PC-9 (cell line): ENCODE data around the gene EHBP1. TPM values are rescaled to one million over a fixed set of nuclear protein-coding genes. Genes with fewer than 3 reads are reported as not detected.

Experiments used
- BruUV-seq: library from RNA; stranded (reverse); fragments of 400-500 nt; replicated peaks from 2 replicates; lab custom pipeline; 2021; lab: Mats Ljungman, UMichigan
- CTCF ChIA-PET: fragments of 300-600 bp; sonication (Branson Sonifier 250); formaldehyde crosslinking; loops from one replicate; lab custom pipeline; 2022; ENCODE audit warnings: antibody characterized with exemption; lab: Charles Lee
- POLR2A ChIA-PET: fragments of 300-600 bp; sonication (Branson Sonifier 250); formaldehyde crosslinking; loops from one replicate; lab custom pipeline; 2022; ENCODE audit warnings: antibody characterized with exemption; ENCODE audit not compliant: unreplicated experiment; lab: Charles Lee
- DNase-seq, 2 experiments: peaks; one replicate each; pipeline versions ENCODE4 v3.0.0 to v3.0.0-alpha.2; 2015 to 2022; ENCODE audit warnings: mixed read lengths in 1 of 2
- H2AFZ ChIP-seq: fragments of 200-600 bp; sonication (generic); 2 replicates; pipeline ENCODE4 v1.8.1; 2017; ENCODE audit warnings: antibody characterized with exemption
- H3F3A ChIP-seq: fragments of 200-600 bp; sonication (generic); 2 replicates; pipeline ENCODE4 v1.8.1; 2017; ENCODE audit warnings: antibody characterized with exemption, mild to moderate bottlenecking, low read depth; ENCODE audit not compliant: insufficient read depth
- H3K27ac ChIP-seq: fragments of 200-600 bp; sonication (generic); 2 replicates; pipeline ENCODE4 v1.6.1; 2016; ENCODE audit warnings: mixed run types
- H3K27me3 ChIP-seq: fragments of 200-600 bp; sonication (generic); 2 replicates; pipeline ENCODE4 v1.6.1; 2016; ENCODE audit warnings: low read depth, mixed run types; ENCODE audit not compliant: insufficient read depth
- H3K36me3 ChIP-seq: fragments of 200-600 bp; sonication (generic); 2 replicates; pipeline ENCODE4 v1.6.1; 2016; ENCODE audit warnings: low read depth, mixed run types
- H3K4me1 ChIP-seq: fragments of 200-600 bp; sonication (generic); replicated peaks from 2 replicates; pipeline ENCODE4 v1.6.1; 2016; ENCODE audit warnings: mixed run types; ENCODE audit not compliant: insufficient read depth
- H3K4me2 ChIP-seq: fragments of 200-600 bp; sonication (generic); 2 replicates; pipeline ENCODE4 v1.6.1; 2017; ENCODE audit warnings: mixed run types
- H3K4me3 ChIP-seq: fragments of 200-600 bp; sonication (generic); 2 replicates; pipeline ENCODE4 v1.6.1; 2016; ENCODE audit warnings: mixed run types
- H3K79me2 ChIP-seq: fragments of 200-600 bp; sonication (generic); 2 replicates; pipeline ENCODE4 v1.6.1; 2017; ENCODE audit warnings: low read depth, mixed run types
- H3K9me2 ChIP-seq: fragments of 200-600 bp; sonication (generic); 2 replicates; pipeline ENCODE4 v1.8.1; 2017; ENCODE audit warnings: mild to moderate bottlenecking; ENCODE audit not compliant: insufficient read depth
- H3K9me3 ChIP-seq: fragments of 200-600 bp; sonication (generic); 2 replicates; pipeline ENCODE4 v1.8.1; 2016; ENCODE audit warnings: low read depth; ENCODE audit not compliant: insufficient read depth
- H4K20me1 ChIP-seq: fragments of 200-600 bp; sonication (generic); 2 replicates; pipeline ENCODE4 v1.8.1; 2017; ENCODE audit not compliant: insufficient read depth
- EZH2 ChIP-seq: fragments of 200-600 bp; sonication (generic); IDR thresholded peaks from 2 replicates; pipeline ENCODE4 v1.8.0; 2017; ENCODE audit warnings: antibody characterized with exemption, low read depth
- intact Hi-C: fragments of 100-400 bp; cut with micrococcal nuclease; formaldehyde crosslinking; loops from one replicate; pipeline ENCODE4 v1.10.0; 2022; ENCODE audit not compliant: unreplicated experiment
- total RNA-seq: library from RNA; stranded (reverse); gene quantifications from 2 replicates; pipeline ENCODE4 v1.2.3, GENCODE V29; 2021
- TF ChIP-seq, protein P1 (sequence below): fragments of 200-600 bp; sonication (generic); conservative IDR thresholded peaks from 2 replicates; pipeline ENCODE4 v1.6.1; 2017; ENCODE audit warnings: mixed run types, antibody characterized with exemption, mild to moderate bottlenecking, moderate library complexity

The EHBP1 gene
- total RNA-seq, 1 experiment from 2014 or later, result 100 TPM

DNA sequence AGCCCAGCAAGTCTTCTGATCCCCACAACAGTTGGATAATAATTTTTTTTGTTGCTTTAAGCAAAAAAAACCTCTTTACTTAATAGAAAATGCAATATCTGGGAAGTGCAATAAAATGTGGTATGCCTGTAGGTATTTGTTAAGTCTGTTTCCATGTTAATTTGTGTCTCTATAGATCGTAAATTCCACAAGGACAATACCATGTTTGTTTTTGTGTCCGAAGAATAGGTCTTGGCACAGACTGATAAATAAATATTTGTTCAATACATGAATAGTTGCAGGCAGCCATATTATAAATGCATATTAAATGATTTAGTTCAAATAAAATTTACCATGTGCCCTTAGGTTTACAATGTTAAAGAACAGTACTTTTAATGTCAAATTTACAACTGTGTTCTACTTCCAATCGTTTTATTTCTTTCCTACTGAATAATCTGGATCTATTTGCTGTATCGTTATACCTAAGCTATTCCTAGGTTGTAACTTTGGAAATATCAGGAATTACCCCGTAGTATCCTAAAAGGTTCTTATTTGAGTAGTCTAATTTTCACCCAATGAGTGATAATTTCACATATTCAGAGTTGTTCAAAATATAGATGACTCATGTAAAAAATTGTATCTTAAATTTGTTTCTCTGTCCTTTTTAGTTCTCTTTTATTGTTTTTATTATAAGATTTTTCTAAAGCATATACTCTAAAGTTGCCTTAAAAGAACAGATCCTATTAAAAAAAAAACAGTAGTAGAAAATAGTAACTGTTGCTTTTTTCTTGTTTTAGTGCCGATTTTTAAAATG lies 151.8 kb downstream of the EHBP1 start:
- Histone ChIP-seq H3K27ac (no peak overlapping the region), H3K4me2 (no peak overlapping the region), H4K20me1 (no peaks in the 10 kb centered on the region), H3K79me2 (no peaks in the 10 kb centered on the region), H3K27me3 (no peaks in the 10 kb centered on the region), H3K9me3 (no peaks in the 10 kb centered on the region), H2AFZ (no peak overlapping the region), H3K36me3 (peaks cover 11% of the 10 kb centered on the region), H3K4me1 (no peaks in the 10 kb centered on the region), H3F3A (no peaks in the 10 kb centered on the region), H3K9me2 (no peaks in the 10 kb centered on the region), H3K4me3 (no peak overlapping the region)
- intact Hi-C loops, result no loop called here
- DNase-seq, result no peak
- no peak for TF ChIP-seq EZH2
- TF ChIP-seq, protein P1, sequence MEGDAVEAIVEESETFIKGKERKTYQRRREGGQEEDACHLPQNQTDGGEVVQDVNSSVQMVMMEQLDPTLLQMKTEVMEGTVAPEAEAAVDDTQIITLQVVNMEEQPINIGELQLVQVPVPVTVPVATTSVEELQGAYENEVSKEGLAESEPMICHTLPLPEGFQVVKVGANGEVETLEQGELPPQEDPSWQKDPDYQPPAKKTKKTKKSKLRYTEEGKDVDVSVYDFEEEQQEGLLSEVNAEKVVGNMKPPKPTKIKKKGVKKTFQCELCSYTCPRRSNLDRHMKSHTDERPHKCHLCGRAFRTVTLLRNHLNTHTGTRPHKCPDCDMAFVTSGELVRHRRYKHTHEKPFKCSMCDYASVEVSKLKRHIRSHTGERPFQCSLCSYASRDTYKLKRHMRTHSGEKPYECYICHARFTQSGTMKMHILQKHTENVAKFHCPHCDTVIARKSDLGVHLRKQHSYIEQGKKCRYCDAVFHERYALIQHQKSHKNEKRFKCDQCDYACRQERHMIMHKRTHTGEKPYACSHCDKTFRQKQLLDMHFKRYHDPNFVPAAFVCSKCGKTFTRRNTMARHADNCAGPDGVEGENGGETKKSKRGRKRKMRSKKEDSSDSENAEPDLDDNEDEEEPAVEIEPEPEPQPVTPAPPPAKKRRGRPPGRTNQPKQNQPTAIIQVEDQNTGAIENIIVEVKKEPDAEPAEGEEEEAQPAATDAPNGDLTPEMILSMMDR, result no peak
- CTCF ChIA-PET, result no interaction called here
- BruUV-seq, result no TSS peak
- POLR2A ChIA-PET, result no interaction called here

GRCh38 chr2:62858231-62858832 lies 152.8 kb downstream of the EHBP1 start:
- DNase-seq, result no peak
- peaks cover 5% of the 10 kb centered on the region; the same call in 1 of the 2 replicates for H3K36me3 ChIP-seq
- H2AFZ ChIP-seq, result no peak overlapping the region
- TF ChIP-seq EZH2, result no peak
- TF ChIP-seq, protein P1, result no peak
- no peaks in the 10 kb centered on the region for H3K4me1 ChIP-seq
- intact Hi-C loops, result no loop called here
- H3K9me2 ChIP-seq, result no peaks in the 10 kb centered on the region
- H3K79me2 ChIP-seq, result no peaks in the 10 kb centered on the region
- H3K9me3 ChIP-seq, result no peaks in the 10 kb centered on the region
- H4K20me1 ChIP-seq, result no peaks in the 10 kb centered on the region
- H3K4me3 ChIP-seq, result no peak overlapping the region
- H3F3A ChIP-seq, result no peaks in the 10 kb centered on the region
- no peak overlapping the region for H3K27ac ChIP-seq
- H3K27me3 ChIP-seq, result no peaks in the 10 kb centered on the region
- no TSS peak for BruUV-seq
- ChIA-PET POLR2A (no interaction called here), CTCF (no interaction called here)
- no peak overlapping the region for H3K4me2 ChIP-seq

DNA sequence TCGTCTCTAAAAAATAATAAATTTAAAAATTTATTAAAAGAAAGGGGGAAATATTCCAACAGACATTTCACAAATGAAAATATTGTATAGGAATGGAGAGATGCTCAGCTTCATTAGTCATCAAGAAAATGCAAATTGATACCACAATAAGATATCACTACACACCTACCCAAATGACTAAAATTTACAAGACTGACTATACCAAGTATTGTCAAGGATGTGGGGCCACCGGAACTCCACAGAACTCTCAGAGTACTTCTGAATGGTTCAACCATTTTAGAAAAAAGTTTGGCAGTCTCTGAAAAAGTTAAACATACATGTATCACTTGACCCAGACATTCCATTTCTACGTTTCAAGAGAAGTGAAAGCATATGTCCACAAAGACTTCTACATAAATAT lies 163.4 kb downstream of the EHBP1 start:
- H3K36me3 ChIP-seq, result peaks cover 39% of the 10 kb centered on the region
- H3K4me2 ChIP-seq, result no peak overlapping the region
- H3F3A ChIP-seq, result peaks cover 10% of the 10 kb centered on the region; the same call in 1 of the 2 replicates
- CTCF ChIA-PET, result no interaction called here
- H3K9me2 ChIP-seq, result no peaks in the 10 kb centered on the region
- no peaks in the 10 kb centered on the region for H3K79me2 ChIP-seq
- H3K9me3 ChIP-seq, result peaks cover 5% of the 10 kb centered on the region
- POLR2A ChIA-PET, result interaction anchor here (0.6 kb wide), 1 partner anchor 28 kb away, joined by 5 read pairs; no protein-coding TSS in a partner anchor
- H3K27me3 ChIP-seq, result no peaks in the 10 kb centered on the region
- H3K4me1 ChIP-seq, result peaks cover 14% of the 10 kb centered on the region
- no TSS peak for BruUV-seq
- no peak overlapping the region for H2AFZ ChIP-seq
- intact Hi-C loops, result no loop called here
- H4K20me1 ChIP-seq, result no peaks in the 10 kb centered on the region
- no peak overlapping the region for H3K4me3 ChIP-seq
- no peak for TF ChIP-seq EZH2
- TF ChIP-seq, protein P1, result no peak
- no peak overlapping the region for H3K27ac ChIP-seq
- DNase-seq, result no peak
